GM19372 (cell line): ENCODE measurements around the gene ARHGEF37.
"Not testable (repeated sequence)": the region's sequence is repeated elsewhere in the genome, so short reads cannot be mapped to it uniquely, and the experiment has no call there.

Experiments
- ATAC-seq: cut with Tn5 transposase; IDR thresholded peaks from one replicate; pipeline ENCODE4 v1.9.1; 2021; ENCODE audit warnings: mild to moderate bottlenecking, low read depth, moderate library complexity; ENCODE audit not compliant: unreplicated experiment

The ARHGEF37 gene

DNA sequence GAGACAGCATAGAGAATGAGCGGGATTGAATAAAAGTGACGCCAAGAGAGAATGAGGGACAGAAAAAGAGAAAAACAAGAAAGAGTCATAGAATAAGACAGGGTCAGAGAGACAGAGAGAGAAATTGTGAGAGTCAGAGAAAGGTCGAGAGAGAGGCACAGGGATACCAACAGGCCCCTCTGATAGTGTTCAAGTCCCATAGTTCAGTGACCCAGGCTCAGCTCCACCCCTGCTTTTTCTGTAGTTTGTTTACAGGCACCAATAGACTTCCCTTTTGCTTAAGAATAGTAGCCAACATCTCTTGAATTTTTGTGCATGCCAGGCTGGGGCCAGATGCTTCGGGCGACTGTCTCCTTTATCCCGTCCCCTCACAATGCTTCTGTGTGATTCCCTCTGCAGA, 62.5 kb downstream of the ARHGEF37 start:
- ATAC-seq = no peak

DNA sequence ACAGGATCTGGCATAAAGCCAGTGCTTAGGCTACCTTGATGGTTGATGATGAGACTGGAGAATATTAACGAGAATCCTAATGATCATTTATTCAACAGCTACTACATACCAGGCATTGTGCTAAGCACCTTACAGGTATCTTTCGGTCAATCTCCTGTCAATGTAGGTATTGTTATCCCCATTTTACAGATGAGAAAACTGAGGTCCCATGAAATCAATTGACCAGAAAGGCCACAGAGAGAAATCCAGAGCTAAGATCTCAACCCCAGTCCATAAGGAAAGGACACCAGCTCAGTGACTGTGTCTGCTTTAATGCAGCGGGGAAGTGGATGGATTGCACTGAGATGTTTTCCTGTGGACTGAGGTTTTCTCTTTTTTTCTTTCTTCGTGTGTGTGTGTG, 63.3 kb downstream of the ARHGEF37 start:
- no peak for ATAC-seq

DNA sequence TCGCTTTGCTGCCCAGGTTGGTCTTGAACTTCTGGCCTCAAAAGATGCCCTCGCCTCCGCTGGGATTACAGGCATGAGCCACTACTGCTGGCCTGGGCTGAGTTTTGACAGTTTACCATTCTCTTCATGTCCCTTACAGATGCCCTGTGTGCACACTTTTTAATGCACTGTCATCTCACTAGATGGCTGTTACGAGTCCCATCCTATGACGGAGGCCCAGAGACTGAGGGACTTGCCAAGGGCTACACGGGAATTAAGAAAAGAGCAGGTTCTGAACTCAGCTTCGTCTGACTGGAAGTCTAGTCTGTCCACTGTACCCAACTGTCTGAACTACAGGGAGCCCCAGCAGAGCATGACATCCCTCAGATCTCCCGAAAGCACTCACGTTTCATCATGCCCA, 63.9 kb downstream of the ARHGEF37 start:
- no peak for ATAC-seq

GRCh38 chr5:149645725-149646124, 64.4 kb downstream of the ARHGEF37 start:
- no peak for ATAC-seq

- no peak for ATAC-seq
These were observed 65.3 kb downstream of the ARHGEF37 start for GRCh38 chr5:149646564-149646963.

GRCh38 chr5:149647334-149647733, 66.0 kb downstream of the ARHGEF37 start:
- ATAC-seq = no peak

DNA sequence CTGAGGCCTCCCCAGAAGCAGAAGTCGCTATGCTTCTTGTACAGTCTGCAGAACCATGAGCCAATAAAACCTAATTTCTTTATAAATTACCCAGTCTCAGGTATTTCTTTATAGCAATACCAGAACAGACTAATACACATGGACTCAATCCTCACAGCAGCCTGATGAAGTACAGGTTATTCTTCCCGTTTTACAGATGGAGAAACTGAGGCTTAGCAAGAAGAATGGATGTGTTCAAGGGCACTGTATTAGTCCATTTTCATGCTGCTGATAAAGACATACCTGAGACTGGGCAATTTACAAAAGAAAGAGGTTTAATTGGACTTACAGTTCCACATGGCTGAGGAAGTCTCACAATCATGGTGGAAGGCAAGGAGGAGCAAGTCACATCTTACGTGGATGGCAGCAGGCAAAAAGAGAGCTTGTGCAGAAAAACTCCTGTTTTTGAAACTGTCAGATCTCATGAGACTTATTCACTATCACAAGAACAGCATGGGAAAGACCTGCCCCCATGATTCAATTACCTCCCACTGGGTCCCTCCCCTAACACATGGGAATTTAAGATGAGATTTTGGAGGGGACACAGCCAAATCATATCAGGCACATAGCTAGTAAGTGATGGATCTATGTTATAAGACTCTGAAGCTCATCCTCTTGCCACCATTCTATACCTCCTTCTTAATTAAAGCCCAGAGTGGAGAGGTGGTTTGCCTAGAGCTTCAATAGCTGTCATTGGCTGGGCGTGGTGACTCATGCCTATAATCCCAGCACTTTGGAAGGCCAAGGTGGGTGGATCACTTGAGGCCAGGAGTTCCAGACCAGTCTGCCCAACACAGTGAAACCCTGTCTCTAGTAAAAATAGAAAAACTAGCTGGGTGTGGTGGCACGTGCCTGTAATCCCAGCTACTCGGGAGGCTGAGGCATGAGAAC, 67.4 kb downstream of the ARHGEF37 start:
- ATAC-seq = not testable (repeated sequence)

DNA sequence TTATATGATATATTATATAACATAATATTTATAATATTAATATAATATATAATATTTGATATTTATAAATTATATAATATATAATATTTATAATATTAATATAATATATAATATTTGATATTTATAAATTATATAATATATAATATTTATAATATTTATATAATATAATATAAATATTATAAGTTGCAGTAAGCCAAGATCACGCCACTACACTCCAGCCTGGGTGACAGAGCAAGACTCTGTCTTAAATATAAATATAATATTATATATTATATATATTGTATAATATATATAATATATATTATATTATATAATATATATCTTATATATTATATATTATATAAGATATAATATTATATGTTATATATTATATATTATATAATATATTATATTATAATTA, 68.4 kb downstream of the ARHGEF37 start:
- ATAC-seq = not testable (repeated sequence)

DNA sequence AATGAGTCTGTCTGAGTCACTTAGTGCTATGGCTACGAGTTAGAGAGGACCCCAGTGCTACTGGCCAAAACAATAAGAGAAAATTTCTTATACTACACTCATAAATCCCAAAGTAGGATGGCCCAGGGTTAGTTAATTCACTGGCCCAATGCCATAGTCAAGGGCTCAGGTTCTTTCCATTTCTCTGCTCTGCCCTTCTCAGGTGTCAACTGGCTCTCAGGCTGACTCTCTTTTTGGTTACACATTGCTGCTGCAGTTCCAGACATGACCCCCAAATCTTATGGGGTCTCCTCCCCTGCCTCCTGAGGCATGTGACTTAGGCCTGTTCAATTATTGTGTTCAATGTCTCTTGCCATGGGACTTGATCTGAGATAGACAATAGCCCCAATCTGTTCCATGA, 70.4 kb downstream of the ARHGEF37 start:
- ATAC-seq = no peak

DNA sequence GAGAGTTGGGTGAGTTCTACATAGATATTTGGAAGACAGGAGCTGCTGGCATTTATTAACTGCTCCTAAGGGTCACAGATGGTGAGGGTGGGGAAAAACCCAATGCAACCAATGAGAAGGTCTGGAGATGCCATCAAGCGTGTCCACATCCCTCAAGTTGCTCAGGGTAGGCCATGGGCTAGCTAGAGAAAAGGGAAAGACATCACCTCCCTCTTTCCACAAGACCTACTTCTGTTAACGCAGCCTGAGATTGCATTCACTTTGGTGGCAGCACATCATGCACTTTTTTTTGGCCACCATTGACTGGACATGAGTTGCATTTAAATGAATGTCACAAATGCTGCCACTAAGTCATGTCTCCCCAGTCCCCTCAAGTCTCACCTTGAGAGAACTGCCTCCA, 71.4 kb downstream of the ARHGEF37 start:
- ATAC-seq = no peak

GRCh38 chr5:149654231-149654630, 72.9 kb downstream of the ARHGEF37 start:
- no peak for ATAC-seq

GRCh38 chr5:149654883-149655505, 73.7 kb downstream of the ARHGEF37 start:
- no peak for ATAC-seq

DNA sequence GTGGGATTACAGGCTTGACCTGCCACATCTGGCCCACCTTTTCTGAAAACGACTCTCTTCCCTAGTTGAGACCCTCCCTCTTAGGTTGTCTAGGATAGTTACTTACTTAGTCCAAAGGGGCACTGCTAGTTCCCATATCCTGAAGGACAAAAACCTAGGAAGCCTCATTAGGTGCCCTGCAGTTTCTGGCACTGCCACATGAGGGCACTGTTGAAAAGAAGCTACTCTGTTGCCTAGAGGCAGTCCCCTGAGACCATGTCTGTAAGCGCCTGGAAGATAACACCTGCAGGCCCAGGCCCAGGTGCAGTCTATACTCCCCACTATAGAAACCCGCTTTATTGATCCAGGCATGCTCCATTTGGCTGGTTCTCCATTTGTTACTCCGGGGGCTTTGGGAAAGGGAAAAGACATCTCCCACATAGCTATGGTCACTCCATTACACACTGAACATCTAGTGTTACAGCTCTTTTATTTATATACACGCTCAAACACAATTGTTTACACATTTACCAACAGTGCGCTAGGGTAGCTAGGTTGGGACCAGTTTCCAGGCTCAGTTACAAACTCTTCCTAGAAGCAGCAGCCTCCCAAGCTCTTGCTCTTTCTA, 75.4 kb downstream of the ARHGEF37 start:
- no peak for ATAC-seq

- no peak for ATAC-seq
These were observed 76.0 kb downstream of the ARHGEF37 start for GRCh38 chr5:149657324-149657723.

DNA sequence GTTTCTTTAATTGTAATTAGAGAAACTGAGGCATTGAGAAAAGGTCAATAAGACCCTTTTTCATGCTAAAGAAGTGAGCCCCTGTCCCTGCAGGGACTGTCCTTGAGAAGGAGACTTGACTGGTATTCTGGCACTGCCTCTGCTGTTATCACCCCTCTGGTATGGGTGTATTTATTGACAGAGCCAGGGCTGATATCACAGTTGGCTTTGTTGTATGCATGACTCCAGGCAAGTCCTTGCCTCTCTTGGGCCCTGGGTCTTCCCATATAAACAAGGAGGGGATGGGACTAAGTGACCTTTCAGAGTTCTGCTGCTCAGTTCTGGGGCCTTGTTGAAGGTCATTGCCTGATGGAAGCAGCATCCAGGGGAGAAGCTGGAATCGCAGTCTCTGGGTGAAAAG, 77.0 kb downstream of the ARHGEF37 start:
- ATAC-seq = no peak

DNA sequence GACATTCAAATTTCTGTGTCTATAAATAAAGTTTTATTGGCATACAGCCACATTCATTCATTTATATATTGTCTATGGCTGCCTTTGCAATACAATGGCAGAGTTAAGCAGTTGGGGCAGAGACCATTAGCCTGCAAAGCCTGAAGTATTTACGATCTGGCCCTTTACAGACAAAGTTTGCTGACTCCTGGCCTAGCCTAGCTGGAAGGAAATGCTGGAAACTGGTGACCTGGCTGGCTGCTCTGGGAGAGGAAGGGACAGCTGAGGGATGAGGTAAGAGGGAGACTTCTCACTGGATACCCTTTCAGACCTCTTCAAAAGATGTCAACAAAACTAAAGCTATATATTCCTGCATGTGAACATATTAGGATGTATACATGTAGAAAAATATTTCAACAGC, 82.8 kb downstream of the ARHGEF37 start:
- ATAC-seq = no peak

DNA sequence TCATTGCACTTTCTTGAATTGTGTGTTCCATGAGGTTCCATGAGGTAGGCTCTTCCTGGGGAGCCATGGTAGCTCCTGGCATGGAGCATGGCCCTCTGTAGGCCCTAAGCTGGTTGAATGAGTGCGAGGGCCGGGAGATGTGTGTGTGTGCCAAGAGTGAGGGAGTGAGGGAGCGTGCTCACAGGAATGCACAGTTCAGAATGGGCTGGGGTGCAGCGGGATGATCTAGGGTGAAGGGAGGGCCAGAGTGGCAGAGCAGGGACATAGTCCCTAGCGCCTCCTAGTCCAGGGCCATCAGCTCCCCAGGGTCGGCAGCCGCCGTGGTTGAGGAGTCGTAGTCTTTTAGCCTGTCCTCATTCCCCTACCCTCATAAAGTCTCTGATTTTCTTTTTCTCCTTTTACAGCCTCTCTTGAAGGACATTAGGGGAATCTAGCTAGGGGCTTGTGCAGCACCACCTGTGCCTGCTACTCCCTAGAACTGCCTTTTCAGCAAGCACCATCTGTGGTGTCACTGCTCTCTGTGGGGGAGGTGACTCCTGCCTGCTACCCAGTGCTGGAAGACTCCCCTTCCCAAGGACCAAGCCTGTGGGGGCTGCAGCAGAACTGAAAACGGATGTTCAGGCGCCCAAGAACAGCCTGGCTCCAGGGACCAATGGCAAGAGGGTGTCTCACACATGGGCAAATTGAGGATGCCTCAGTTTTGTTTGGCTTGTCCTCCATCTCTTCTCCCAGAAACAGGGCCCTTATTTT, 83.5 kb downstream of the ARHGEF37 start:
- no peak for ATAC-seq

- no peak for ATAC-seq
These were observed 84.3 kb downstream of the ARHGEF37 start for GRCh38 chr5:149665416-149666175.

DNA sequence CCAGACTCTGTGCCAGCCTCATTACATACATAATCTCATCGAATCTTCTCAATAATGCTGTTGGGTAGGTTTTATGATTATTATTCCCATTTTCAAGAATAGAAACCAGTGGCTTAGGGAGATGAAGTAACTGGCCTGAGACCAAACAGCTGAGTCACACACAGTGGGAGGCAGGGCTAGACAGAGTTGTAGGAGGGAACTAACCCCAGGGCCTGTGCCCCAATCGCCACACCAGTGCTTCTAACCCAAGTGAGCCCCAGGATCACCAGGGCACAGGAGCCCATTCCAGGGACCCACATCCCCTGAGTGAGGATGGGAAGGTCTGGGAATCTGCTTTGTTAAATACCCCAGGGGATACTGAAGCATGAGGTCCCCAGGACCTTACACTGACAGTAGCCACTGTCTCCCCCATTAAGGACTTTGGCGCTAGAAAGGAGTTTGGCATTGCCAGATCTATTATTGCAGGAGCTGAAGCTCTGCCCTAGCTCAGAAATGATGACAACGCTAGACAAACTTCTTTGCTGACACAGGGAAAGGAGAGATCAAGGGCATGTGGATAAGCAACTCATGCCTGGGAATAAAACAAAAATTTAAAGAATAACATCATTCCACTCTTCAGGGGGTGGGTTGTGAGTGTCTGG, 85.0 kb downstream of the ARHGEF37 start:
- no peak for ATAC-seq
